OCI-LY7 (cell line): Measurements from ENCODE around the gene EXT2. TPM values are rescaled to one million over a fixed set of nuclear protein-coding genes. Genes with fewer than 3 reads are reported as not detected.

Source experiments
- BruUV-seq: library from RNA; stranded (reverse); fragments of 400-500 nt; replicated peaks from 2 replicates; lab custom pipeline; 2021; lab: Mats Ljungman, UMichigan
- CTCF ChIA-PET: fragments of 300-600 bp; sonication (Branson Sonifier 250); formaldehyde crosslinking; loops from one replicate; lab custom pipeline; 2022; ENCODE audit warnings: antibody characterized with exemption; ENCODE audit not compliant: unreplicated experiment; lab: Charles Lee
- POLR2A ChIA-PET: fragments of 300-600 bp; sonication (Branson Sonifier 250); formaldehyde crosslinking; loops from one replicate; lab custom pipeline; 2022; ENCODE audit warnings: antibody characterized with exemption; lab: Charles Lee
- DNase-seq: peaks from one replicate; pipeline ENCODE4 v3.0.0-alpha.2; 2015; ENCODE audit warnings: low spot score
- H2AFZ ChIP-seq: fragments of 200-600 bp; sonication (generic), shearing (Covaris generic); 2 replicates; pipeline ENCODE4 v1.6.1; 2014; ENCODE audit warnings: mild to moderate bottlenecking, antibody characterized with exemption, low read length, moderate library complexity
- H3K27ac ChIP-seq: fragments of 200-600 bp; sonication (generic); 2 replicates; pipeline ENCODE4 v1.5.1; 2014; ENCODE audit warnings: mixed run types, low read depth, mild to moderate bottlenecking, moderate library complexity, low read length, inconsistent platforms; ENCODE audit not compliant: poor library complexity, severe bottlenecking
- H3K36me3 ChIP-seq: fragments of 200-600 bp; sonication (generic); 2 replicates; pipeline ENCODE4 v1.6.1; 2014; ENCODE audit warnings: mild to moderate bottlenecking, antibody characterized with exemption, low read length, moderate library complexity, mixed read lengths; ENCODE audit not compliant: insufficient read depth
- H3K4me1 ChIP-seq: fragments of 200-600 bp; sonication (generic); 2 replicates; pipeline ENCODE4 v1.5.1; 2014; ENCODE audit warnings: mild to moderate bottlenecking, low read length; ENCODE audit not compliant: insufficient read depth, poor library complexity, severe bottlenecking
- H3K4me2 ChIP-seq: fragments of 200-600 bp; sonication (generic); 2 replicates; pipeline ENCODE4 v1.6.1; 2014; ENCODE audit warnings: mild to moderate bottlenecking, low read length
- H3K4me3 ChIP-seq: fragments of 200-600 bp; sonication (generic); 2 replicates; pipeline ENCODE4 v1.5.1; 2014; ENCODE audit warnings: mild to moderate bottlenecking, low read depth, low read length; ENCODE audit not compliant: poor library complexity, severe bottlenecking
- H3K79me2 ChIP-seq: fragments of 200-600 bp; sonication (generic); 2 replicates; pipeline ENCODE4 v1.6.1; 2016; ENCODE audit warnings: low read depth, mild to moderate bottlenecking, low read length, moderate library complexity, mixed read lengths; ENCODE audit not compliant: insufficient read depth
- H3K9me2 ChIP-seq: fragments of 200-600 bp; sonication (generic); 2 replicates; pipeline ENCODE4 v1.6.1; 2016; ENCODE audit warnings: mild to moderate bottlenecking, low read length, mixed read lengths; ENCODE audit not compliant: insufficient read depth
- H3K9me3 ChIP-seq: fragments of 200-600 bp; sonication (generic); 2 replicates; pipeline ENCODE4 v1.6.1; 2014; ENCODE audit warnings: mild to moderate bottlenecking, mixed run types, low read length, mixed read lengths
- H4K20me1 ChIP-seq: fragments of 200-600 bp; sonication (generic); 2 replicates; pipeline ENCODE4 v1.6.1; 2014; ENCODE audit warnings: mild to moderate bottlenecking, antibody characterized with exemption, low read length, moderate library complexity, mixed read lengths; ENCODE audit not compliant: insufficient read depth
- EZH2phosphoT487 ChIP-seq: fragments of 200-600 bp; sonication (generic); IDR thresholded peaks from 2 replicates; pipeline ENCODE4 v1.6.1; 2018; ENCODE audit warnings: low read depth, borderline replicate concordance, mild to moderate bottlenecking, mixed run types, antibody characterized with exemption, low read length, moderate library complexity, mixed read lengths
- intact Hi-C: fragments of 100-400 bp; cut with micrococcal nuclease; formaldehyde crosslinking; loops from one replicate; pipeline ENCODE4 v1.10.0; 2022; ENCODE audit not compliant: unreplicated experiment
- total RNA-seq, 2 experiments: library from RNA; depleted of rRNA in 1 of 2; stranded (reverse); fragments of >200 nt in 1 of 2; shearing (Covaris generic) in 1 of 2; gene quantifications; 2 replicates each; pipeline ENCODE4 v1.2.3, GENCODE V29; 2014 to 2022
- TF ChIP-seq, protein P1 (sequence below): fragments of 200-600 bp; sonication (generic); conservative IDR thresholded peaks from 2 replicates; pipeline ENCODE4 v1.5.1; 2014; ENCODE audit warnings: mild to moderate bottlenecking, antibody characterized with exemption, low read length, moderate library complexity, mixed read lengths

The EXT2 gene
- total RNA-seq, 2 experiments from 2014 or later: 22.3 to 31.8 TPM

DNA sequence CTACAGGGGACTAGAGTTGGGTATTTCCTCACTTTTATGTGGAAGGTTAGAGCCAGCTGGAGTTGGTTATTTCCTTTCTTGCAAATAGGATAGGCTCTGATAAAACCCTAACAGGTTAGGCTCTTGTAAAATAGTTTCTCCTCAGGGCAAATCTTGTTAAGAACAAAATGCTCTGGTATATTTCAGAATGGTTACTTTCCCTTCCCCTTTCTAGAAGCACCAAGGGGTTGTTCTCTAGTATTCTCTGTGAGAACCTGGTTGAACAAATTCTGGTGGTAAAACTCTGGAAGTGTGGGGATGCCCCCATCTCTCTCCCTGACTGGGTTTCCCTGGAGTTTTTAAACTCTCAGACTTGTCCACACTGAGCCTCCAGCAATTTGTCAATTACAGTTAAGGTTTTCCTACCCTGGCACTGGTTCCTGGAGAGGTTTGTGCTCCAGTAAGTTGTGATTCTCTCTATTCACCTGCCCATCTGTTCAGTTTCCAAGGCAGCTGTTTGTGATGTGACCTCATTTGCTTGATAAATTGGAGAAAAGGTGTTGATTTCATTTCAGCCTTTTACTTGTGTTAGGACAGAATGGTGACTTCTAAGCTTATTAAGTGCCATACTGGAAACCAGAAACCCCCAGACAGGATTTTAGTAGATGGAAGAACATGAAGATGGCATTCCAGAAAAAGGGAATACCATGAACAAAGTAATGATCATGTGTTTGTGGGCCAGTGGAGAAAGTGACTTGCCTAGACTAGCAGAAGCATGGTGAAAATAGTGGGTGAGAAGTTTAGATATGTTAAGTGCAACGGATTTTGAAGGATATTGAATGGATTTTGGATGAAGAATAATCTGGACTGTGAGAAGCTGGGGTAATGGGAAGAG lies 64.6 kb downstream of the EXT2 start:
- intact Hi-C loops: loop anchor here (10.0 kb wide), 1 partner anchor 55 kb away; no protein-coding TSS in a partner anchor
- H3K9me2 ChIP-seq: no peaks in the 10 kb centered on the region
- TF ChIP-seq, protein P1, sequence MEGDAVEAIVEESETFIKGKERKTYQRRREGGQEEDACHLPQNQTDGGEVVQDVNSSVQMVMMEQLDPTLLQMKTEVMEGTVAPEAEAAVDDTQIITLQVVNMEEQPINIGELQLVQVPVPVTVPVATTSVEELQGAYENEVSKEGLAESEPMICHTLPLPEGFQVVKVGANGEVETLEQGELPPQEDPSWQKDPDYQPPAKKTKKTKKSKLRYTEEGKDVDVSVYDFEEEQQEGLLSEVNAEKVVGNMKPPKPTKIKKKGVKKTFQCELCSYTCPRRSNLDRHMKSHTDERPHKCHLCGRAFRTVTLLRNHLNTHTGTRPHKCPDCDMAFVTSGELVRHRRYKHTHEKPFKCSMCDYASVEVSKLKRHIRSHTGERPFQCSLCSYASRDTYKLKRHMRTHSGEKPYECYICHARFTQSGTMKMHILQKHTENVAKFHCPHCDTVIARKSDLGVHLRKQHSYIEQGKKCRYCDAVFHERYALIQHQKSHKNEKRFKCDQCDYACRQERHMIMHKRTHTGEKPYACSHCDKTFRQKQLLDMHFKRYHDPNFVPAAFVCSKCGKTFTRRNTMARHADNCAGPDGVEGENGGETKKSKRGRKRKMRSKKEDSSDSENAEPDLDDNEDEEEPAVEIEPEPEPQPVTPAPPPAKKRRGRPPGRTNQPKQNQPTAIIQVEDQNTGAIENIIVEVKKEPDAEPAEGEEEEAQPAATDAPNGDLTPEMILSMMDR: no peak
- TF ChIP-seq EZH2phosphoT487: no peak
- no peaks in the 10 kb centered on the region for H3K79me2 ChIP-seq
- H4K20me1 ChIP-seq: no peaks in the 10 kb centered on the region
- POLR2A ChIA-PET: interaction anchor here (1.0 to 1.3 kb wide), 3 partner anchors 10 to 88 kb away, joined by 3 to 4 read pairs (median 3); no protein-coding TSS in a partner anchor
- no peak overlapping the region for H3K4me3 ChIP-seq
- H3K36me3 ChIP-seq: no peaks in the 10 kb centered on the region
- no peak overlapping the region for H3K4me2 ChIP-seq
- DNase-seq: no peak
- H2AFZ ChIP-seq: no peak overlapping the region
- H3K4me1 ChIP-seq: no peaks in the 10 kb centered on the region
- no peak overlapping the region for H3K27ac ChIP-seq
- no peaks in the 10 kb centered on the region for H3K9me3 ChIP-seq
- no TSS peak for BruUV-seq
- CTCF ChIA-PET: no interaction called here

DNA sequence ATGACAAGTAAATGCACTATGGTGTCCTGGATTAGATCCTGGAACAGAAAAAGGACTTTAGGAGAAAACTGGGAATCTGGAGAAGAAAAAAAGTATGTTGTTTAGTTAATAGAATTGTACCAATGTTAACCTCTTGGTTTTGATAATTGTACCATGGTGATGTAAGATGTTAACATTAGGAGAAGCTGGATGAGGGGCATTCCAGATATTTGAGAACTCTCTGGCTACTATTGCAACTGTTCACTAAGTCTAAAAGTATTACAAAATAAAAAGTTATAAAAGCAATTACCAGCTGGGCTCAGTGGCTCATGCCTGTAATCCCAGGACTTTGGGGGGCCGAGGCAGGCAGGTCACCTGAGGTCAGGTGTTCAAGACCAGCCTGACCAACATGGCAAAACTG lies 66.5 kb downstream of the EXT2 start:
- DNase-seq: no peak
- no peak for TF ChIP-seq EZH2phosphoT487
- TF ChIP-seq, protein P1: no peak
- ChIA-PET CTCF (no interaction called here), POLR2A (interaction anchor here (1.0 kb wide), 1 partner anchor 15 kb away, joined by 4 read pairs; no protein-coding TSS in a partner anchor)
- H3K4me2 ChIP-seq: no peak overlapping the region
- H3K9me3 ChIP-seq: no peaks in the 10 kb centered on the region
- H3K4me1 ChIP-seq: no peaks in the 10 kb centered on the region
- intact Hi-C loops: loop anchor here (10.0 kb wide), 1 partner anchor 57 kb away; no protein-coding TSS in a partner anchor
- no peaks in the 10 kb centered on the region for H4K20me1 ChIP-seq
- no peaks in the 10 kb centered on the region for H3K9me2 ChIP-seq
- H2AFZ ChIP-seq: no peak overlapping the region
- no peak overlapping the region for H3K27ac ChIP-seq
- no peaks in the 10 kb centered on the region for H3K36me3 ChIP-seq
- no peak overlapping the region for H3K4me3 ChIP-seq
- BruUV-seq: no TSS peak
- no peaks in the 10 kb centered on the region for H3K79me2 ChIP-seq

DNA sequence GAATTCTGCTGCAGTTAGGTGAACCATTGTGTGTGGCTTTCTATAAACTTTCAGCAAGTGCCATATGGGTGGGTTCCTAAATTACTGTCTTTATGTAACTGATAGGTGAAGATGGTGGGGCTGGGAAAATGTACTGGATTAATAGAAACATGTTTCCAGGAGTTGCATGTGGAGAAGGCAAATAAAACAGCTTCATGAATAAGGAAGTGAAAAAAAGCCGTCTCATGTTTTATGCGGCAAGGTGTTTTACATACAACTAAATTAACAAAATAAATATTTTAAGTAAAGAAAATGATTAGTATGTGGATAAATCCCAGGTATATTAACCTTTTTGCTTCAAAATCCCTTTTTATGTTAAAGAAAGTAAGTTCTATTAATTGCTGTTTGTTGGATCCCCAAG lies 67.2 kb downstream of the EXT2 start:
- H3K79me2 ChIP-seq: no peaks in the 10 kb centered on the region
- H3K9me3 ChIP-seq: no peaks in the 10 kb centered on the region
- H2AFZ ChIP-seq: no peak overlapping the region
- H3K9me2 ChIP-seq: no peaks in the 10 kb centered on the region
- H3K27ac ChIP-seq: no peak overlapping the region
- H3K4me2 ChIP-seq: no peak overlapping the region
- ChIA-PET CTCF (no interaction called here), POLR2A (interaction anchor here (1.0 kb wide), 1 partner anchor 15 kb away, joined by 4 read pairs; no protein-coding TSS in a partner anchor)
- no peak for TF ChIP-seq EZH2phosphoT487
- TF ChIP-seq, protein P1: no peak
- H4K20me1 ChIP-seq: no peaks in the 10 kb centered on the region
- BruUV-seq: no TSS peak
- intact Hi-C loops: loop anchor here (10.0 kb wide), 1 partner anchor 58 kb away; no protein-coding TSS in a partner anchor
- no peak for DNase-seq
- no peak overlapping the region for H3K4me3 ChIP-seq
- H3K36me3 ChIP-seq: no peaks in the 10 kb centered on the region
- H3K4me1 ChIP-seq: no peaks in the 10 kb centered on the region
